ENCODE results near the gene IFT74. TPM values are rescaled to one million over a fixed set of nuclear protein-coding genes. Genes with fewer than 3 reads are reported as not detected.

The IFT74 gene
- total and polyA plus RNA-seq, 2 of the 13 experiments (the other 11 are each of a cell fraction or from before 2014, with no cell fraction given): 4.2 to 12.3 TPM

DNA sequence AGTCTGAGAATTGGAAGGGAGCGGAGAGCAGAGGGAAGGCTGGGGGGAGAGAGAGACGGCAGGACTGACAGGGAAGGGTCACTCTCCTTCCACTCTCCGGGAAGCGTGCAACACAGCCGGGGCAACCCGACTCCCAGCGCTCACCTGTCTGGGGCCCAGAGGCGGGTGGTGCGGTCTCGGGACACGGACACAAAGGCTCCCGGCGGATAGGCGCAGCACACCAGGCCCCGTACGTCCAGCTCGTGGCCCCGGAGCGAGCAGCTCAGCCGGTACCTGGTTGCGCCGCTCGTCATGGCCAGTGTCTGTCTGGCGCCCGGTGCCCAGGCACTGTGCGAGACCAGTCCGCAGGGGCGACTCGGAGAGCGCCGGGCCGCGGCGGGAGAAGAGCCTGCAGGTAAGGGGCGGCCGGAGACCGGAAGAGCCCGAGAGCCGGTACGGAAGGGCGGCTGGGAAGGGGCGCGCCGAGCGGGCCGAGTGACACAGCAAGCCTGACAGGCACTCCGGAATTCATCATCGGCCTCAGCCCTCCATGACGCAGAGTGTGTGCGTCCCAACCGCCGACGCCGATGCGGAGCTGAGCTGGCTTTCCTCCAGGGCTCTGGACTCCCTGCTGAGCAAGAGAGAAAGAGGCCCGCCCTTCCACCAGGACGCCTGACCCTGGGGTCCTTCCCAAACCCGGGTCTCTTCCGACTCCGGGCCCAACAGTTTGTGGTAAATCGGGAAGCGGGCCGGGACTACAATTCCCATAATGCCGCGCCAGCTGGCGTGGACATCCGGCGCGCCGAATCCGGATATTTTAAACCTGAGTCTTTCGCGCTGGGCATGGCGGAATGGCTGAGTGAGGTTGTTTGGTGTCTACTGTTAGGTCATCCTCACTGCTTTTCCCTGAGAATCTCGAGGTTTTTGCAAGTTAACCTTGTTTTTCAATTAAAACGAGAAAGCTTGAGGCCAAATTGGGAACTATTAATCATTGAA, 9.2 kb upstream of the IFT74 start, which contains the start of gene PLAA (continued):
- TF ChIP-seq SALL2 (CRISPR knock-in tag; IDR thresholded peaks at IDR 0.05): no peak; the same call in 1 of the 2 replicates
- no peak for TF ChIP-seq CC2D1A (CRISPR knock-in tag; IDR thresholded peaks at IDR 0.05)
- TF ChIP-seq AKAP8 (CRISPR knock-in tag; IDR thresholded peaks at IDR 0.05): no peak
- TF ChIP-seq NFKBIZ (CRISPR knock-in tag; IDR thresholded peaks at IDR 0.05): no peak
- TF ChIP-seq GATA4 (IDR thresholded peaks at IDR 0.05; ENCODE audit: borderline replicate concordance, low read depth): no peak
- TF ChIP-seq, protein P1, sequence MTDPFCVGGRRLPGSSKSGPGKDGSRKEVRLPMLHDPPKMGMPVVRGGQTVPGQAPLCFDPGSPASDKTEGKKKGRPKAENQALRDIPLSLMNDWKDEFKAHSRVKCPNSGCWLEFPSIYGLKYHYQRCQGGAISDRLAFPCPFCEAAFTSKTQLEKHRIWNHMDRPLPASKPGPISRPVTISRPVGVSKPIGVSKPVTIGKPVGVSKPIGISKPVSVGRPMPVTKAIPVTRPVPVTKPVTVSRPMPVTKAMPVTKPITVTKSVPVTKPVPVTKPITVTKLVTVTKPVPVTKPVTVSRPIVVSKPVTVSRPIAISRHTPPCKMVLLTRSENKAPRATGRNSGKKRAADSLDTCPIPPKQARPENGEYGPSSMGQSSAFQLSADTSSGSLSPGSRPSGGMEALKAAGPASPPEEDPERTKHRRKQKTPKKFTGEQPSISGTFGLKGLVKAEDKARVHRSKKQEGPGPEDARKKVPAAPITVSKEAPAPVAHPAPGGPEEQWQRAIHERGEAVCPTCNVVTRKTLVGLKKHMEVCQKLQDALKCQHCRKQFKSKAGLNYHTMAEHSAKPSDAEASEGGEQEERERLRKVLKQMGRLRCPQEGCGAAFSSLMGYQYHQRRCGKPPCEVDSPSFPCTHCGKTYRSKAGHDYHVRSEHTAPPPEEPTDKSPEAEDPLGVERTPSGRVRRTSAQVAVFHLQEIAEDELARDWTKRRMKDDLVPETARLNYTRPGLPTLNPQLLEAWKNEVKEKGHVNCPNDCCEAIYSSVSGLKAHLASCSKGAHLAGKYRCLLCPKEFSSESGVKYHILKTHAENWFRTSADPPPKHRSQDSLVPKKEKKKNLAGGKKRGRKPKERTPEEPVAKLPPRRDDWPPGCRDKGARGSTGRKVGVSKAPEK (CRISPR knock-in tag; IDR thresholded peaks at IDR 0.05; ENCODE audit: borderline replicate concordance): no peak; the same call in 1 of the 2 replicates
- TF ChIP-seq FOXP1 (IDR thresholded peaks at IDR 0.05): no peak
- no peak for TF ChIP-seq FOXP1 (CRISPR knock-in tag; IDR thresholded peaks at IDR 0.05)
- TF ChIP-seq ZNF674 (CRISPR knock-in tag; IDR thresholded peaks at IDR 0.05; ENCODE audit: low read depth): no peak
- TF ChIP-seq, protein P2, sequence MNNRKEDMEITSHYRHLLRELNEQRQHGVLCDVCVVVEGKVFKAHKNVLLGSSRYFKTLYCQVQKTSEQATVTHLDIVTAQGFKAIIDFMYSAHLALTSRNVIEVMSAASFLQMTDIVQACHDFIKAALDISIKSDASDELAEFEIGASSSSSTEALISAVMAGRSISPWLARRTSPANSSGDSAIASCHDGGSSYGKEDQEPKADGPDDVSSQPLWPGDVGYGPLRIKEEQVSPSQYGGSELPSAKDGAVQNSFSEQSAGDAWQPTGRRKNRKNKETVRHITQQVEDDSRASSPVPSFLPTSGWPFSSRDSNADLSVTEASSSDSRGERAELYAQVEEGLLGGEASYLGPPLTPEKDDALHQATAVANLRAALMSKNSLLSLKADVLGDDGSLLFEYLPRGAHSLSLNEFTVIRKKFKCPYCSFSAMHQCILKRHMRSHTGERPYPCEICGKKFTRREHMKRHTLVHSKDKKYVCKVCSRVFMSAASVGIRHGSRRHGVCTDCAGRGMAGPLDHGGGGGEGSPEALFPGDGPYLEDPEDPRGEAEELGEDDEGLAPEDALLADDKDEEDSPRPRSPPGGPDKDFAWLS (CRISPR knock-in tag; IDR thresholded peaks at IDR 0.05; ENCODE audit: borderline replicate concordance): 0 out of 2 replicates have a peak, but pooled peaks have one; percentile 71
- TF ChIP-seq FLYWCH1 (CRISPR knock-in tag; IDR thresholded peaks at IDR 0.05): no peak
- TF ChIP-seq SMAD3 (CRISPR knock-in tag; IDR thresholded peaks at IDR 0.05): peak; percentile 63
- TF ChIP-seq FOXJ3 (CRISPR knock-in tag; IDR thresholded peaks at IDR 0.05; ENCODE audit: borderline replicate concordance): no peak
- TF ChIP-seq ZSCAN25 (CRISPR knock-in tag; IDR thresholded peaks at IDR 0.05): no peak; the same call in 1 of the 2 replicates
- TF ChIP-seq TBL1XR1 (IDR thresholded peaks at IDR 0.05; ENCODE audit: borderline replicate concordance, low read length, partially characterized antibody): no peak
- TF ChIP-seq ZNF703 (CRISPR knock-in tag; IDR thresholded peaks at IDR 0.05; ENCODE audit: borderline replicate concordance): no peak
- TF ChIP-seq ZFP41 (CRISPR knock-in tag; IDR thresholded peaks at IDR 0.05; ENCODE audit: borderline replicate concordance): peak; percentile 60; the same call in 1 of the 2 replicates
- peak; percentile 58; the same call in 1 of the 2 replicates for TF ChIP-seq ZNF484 (CRISPR knock-in tag; IDR thresholded peaks at IDR 0.05; ENCODE audit: borderline replicate concordance, low read depth)
- TF ChIP-seq AGO1 (IDR thresholded peaks at IDR 0.05; ENCODE audit: low read depth, low read length, poor library complexity, severe bottlenecking): peak; percentile 18
- TF ChIP-seq SRY (CRISPR knock-in tag; IDR thresholded peaks at IDR 0.05): peak; percentile 87
- TF ChIP-seq ZNF598 (CRISPR knock-in tag; IDR thresholded peaks at IDR 0.05; ENCODE audit: borderline replicate concordance): peak; percentile 44; the same call in 1 of the 2 replicates
- peak; percentile 83 for TF ChIP-seq POLR2G (IDR thresholded peaks at IDR 0.05; ENCODE audit: low read depth, low read length)
- TF ChIP-seq BRD4 (CRISPR knock-in tag; IDR thresholded peaks at IDR 0.05): peak; percentile 37; the same call in 1 of the 2 replicates
- TF ChIP-seq ZNF335 (CRISPR knock-in tag; IDR thresholded peaks at IDR 0.05): peak; percentile 86
- TF ChIP-seq ATRX (CRISPR knock-in tag; IDR thresholded peaks at IDR 0.05; ENCODE audit: borderline replicate concordance): no peak

Measured in HepG2 (cell line).